K562 (cell line): Measurements from ENCODE around the gene CFL1. TPM values are rescaled to one million over a fixed set of nuclear protein-coding genes. Genes with fewer than 3 reads are reported as not detected.

Experiments
- BCL6 ChIP-seq: fragments of 250-450 bp; sonication (Bioruptor Pico); IDR thresholded peaks from 2 replicates; pipeline ENCODE4 v1.4.0; 2020
- CBX3 ChIP-seq, 2 experiments: IDR thresholded peaks; 1 replicate in 1 of 2; 2 replicates in 1 of 2; pipeline ENCODE4 v1.6.1; 2012; ENCODE audit warnings: inconsistent platforms in 2 of 2, low read length in 2 of 2, borderline replicate concordance in 1 of 2, control low read depth in 1 of 2
- MGA ChIP-seq: fragments of 450-650 bp; IDR thresholded peaks from 2 replicates; pipeline ENCODE4 v1.6.1; 2016; ENCODE audit warnings: mild to moderate bottlenecking, moderate library complexity
- ZFP91 ChIP-seq: sonication (generic); formaldehyde crosslinking; IDR thresholded peaks from 2 replicates; pipeline ENCODE4 v1.8.0; 2022; ENCODE audit warnings: mild to moderate bottlenecking, missing genetic modification reagents
- polyA plus RNA-seq, 8 experiments: library from polyadenylated mRNA; depleted of rRNA in 4 of 8; stranded (reverse) in 5 of 8; unstranded in 3 of 8; fragments of >200 nt; fragmentation: Nextera tagmentation in 2 of 8; fragmentation: Illumina TruSeq in 1 of 8; extraction: Ambion mirVana in 2 of 8; extraction: Trizol in 1 of 8; gene quantifications; 2 replicates each; pipeline versions ENCODE4 v1.2.1 to v1.2.3, GENCODE V29; 2011 to 2014; ENCODE audit warnings: inconsistent platforms in 1 of 8, missing spikeins in 1 of 8
- total RNA-seq, 7 experiments: library from RNA; depleted of rRNA in 6 of 7; stranded (reverse); fragments of >200 nt in 6 of 7; fragmentation: Illumina TruSeq in 2 of 7; extraction: Trizol in 2 of 7; gene quantifications; 2 replicates each; pipeline versions ENCODE4 v1.2.1 to v1.2.3, GENCODE V29; 2011 to 2021; ENCODE audit warnings: low replicate concordance in 1 of 7
- TF ChIP-seq, protein P1 (sequence below): fragments of 450-650 bp; IDR thresholded peaks from 2 replicates; pipeline ENCODE4 v1.6.1; 2017; ENCODE audit warnings: mild to moderate bottlenecking, moderate library complexity
- TF ChIP-seq, protein P2 (sequence below): fragments of 450-650 bp; formaldehyde crosslinking; IDR thresholded peaks from 2 replicates; pipeline ENCODE4 v1.4.0; 2020; ENCODE audit warnings: mild to moderate bottlenecking, mixed read lengths

Gene CFL1
- total and polyA plus RNA-seq, 9 of the 15 experiments (the other 6 are each of a cell fraction or from before 2014, with no cell fraction given): 105 to 1,101 (median 859) TPM

- TF ChIP-seq MGA (0 out of 2 replicates have a peak, but pooled peaks have one; percentile 12), CBX3 (IDR thresholded peaks at IDR 0.05; ENCODE audit: borderline replicate concordance in 1 of 2, low read length in 2 of 2) (0 out of 3 replicates have a peak, but pooled peaks of 1 of the 2 experiments have one; percentile 23), ZFP91 (CRISPR knock-in tag) (0 out of 2 replicates have a peak, but pooled peaks have one; percentile 2), BCL6 (CRISPR knock-in tag) (no peak)
- TF ChIP-seq, protein P1, sequence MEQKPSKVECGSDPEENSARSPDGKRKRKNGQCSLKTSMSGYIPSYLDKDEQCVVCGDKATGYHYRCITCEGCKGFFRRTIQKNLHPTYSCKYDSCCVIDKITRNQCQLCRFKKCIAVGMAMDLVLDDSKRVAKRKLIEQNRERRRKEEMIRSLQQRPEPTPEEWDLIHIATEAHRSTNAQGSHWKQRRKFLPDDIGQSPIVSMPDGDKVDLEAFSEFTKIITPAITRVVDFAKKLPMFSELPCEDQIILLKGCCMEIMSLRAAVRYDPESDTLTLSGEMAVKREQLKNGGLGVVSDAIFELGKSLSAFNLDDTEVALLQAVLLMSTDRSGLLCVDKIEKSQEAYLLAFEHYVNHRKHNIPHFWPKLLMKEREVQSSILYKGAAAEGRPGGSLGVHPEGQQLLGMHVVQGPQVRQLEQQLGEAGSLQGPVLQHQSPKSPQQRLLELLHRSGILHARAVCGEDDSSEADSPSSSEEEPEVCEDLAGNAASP: no peak
- TF ChIP-seq, protein P2, sequence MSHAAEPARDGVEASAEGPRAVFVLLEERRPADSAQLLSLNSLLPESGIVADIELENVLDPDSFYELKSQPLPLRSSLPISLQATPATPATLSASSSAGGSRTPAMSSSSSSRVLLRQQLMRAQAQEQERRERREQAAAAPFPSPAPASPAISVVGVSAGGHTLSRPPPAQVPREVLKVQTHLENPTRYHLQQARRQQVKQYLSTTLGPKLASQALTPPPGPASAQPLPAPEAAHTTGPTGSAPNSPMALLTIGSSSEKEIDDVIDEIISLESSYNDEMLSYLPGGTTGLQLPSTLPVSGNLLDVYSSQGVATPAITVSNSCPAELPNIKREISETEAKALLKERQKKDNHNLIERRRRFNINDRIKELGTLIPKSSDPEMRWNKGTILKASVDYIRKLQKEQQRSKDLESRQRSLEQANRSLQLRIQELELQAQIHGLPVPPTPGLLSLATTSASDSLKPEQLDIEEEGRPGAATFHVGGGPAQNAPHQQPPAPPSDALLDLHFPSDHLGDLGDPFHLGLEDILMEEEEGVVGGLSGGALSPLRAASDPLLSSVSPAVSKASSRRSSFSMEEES (CRISPR knock-in tag): no peak
Observed at GRCh38 chr11:65900125-65900898, 42.3 kb upstream of the CFL1 start, which contains the start of gene FOSL1 (continued).
